ENCODE results near the gene PRG2. TPM values are rescaled to one million over a fixed set of nuclear protein-coding genes. Genes with fewer than 3 reads are reported as not detected.

Gene PRG2
- total RNA-seq, 1 donor from 2014 or later, result not detected

- intact Hi-C loops (cut with micrococcal nuclease), result no loop called here
- no peaks in the 10 kb centered on the region for H3K27me3 Mint-ChIP-seq (ENCODE audit: low read depth)
- peaks cover 29% of the 10 kb centered on the region for H3K36me3 Mint-ChIP-seq (ENCODE audit: low read depth)
- H3K4me1 Mint-ChIP-seq (ENCODE audit: low read depth), result peaks cover 24% of the 10 kb centered on the region
- DNase-seq (ENCODE audit: low spot score), result no peak
- H3K27ac Mint-ChIP-seq, result no peak overlapping the region
- H3K9me3 Mint-ChIP-seq, result no peaks in the 10 kb centered on the region
- H3K4me3 Mint-ChIP-seq (ENCODE audit: low read depth), result no peak overlapping the region
Measured at GRCh38 chr11:57402188-57403002, 11.9 kb upstream of the PRG2 start.

- no peaks in the 10 kb centered on the region for H3K9me3 Mint-ChIP-seq
- no peak for DNase-seq (ENCODE audit: low spot score)
- H3K4me3 Mint-ChIP-seq (ENCODE audit: low read depth), result no peak overlapping the region
- H3K4me1 Mint-ChIP-seq (ENCODE audit: low read depth), result peaks cover 2% of the 10 kb centered on the region
- peaks cover 6% of the 10 kb centered on the region for H3K36me3 Mint-ChIP-seq (ENCODE audit: low read depth)
- intact Hi-C loops (cut with micrococcal nuclease), result no loop called here
- H3K27ac Mint-ChIP-seq, result no peak overlapping the region
- H3K27me3 Mint-ChIP-seq (ENCODE audit: low read depth), result no peaks in the 10 kb centered on the region
Measured at GRCh38 chr11:57399972-57400578, 9.6 kb upstream of the PRG2 start.

GRCh38 chr11:57399221-57399620, 8.8 kb upstream of the PRG2 start:
- Mint-ChIP-seq H3K27me3 (ENCODE audit: low read depth) (no peaks in the 10 kb centered on the region), H3K9me3 (no peaks in the 10 kb centered on the region), H3K36me3 (ENCODE audit: low read depth) (peaks cover 3% of the 10 kb centered on the region), H3K27ac (no peak overlapping the region), H3K4me3 (ENCODE audit: low read depth) (no peak overlapping the region), H3K4me1 (ENCODE audit: low read depth) (peaks cover 1% of the 10 kb centered on the region)
- intact Hi-C loops (cut with micrococcal nuclease), result no loop called here
- no peak for DNase-seq (ENCODE audit: low spot score)

- no peaks in the 10 kb centered on the region for H3K4me1 Mint-ChIP-seq (ENCODE audit: low read depth)
- H3K36me3 Mint-ChIP-seq (ENCODE audit: low read depth), result no peaks in the 10 kb centered on the region
- intact Hi-C loops (cut with micrococcal nuclease), result no loop called here
- H3K9me3 Mint-ChIP-seq, result no peaks in the 10 kb centered on the region
- H3K27me3 Mint-ChIP-seq (ENCODE audit: low read depth), result no peaks in the 10 kb centered on the region
- H3K27ac Mint-ChIP-seq, result no peak overlapping the region
- DNase-seq (ENCODE audit: low spot score), result no peak
- H3K4me3 Mint-ChIP-seq (ENCODE audit: low read depth), result no peak overlapping the region
Measured at GRCh38 chr11:57397394-57397990, 7.0 kb upstream of the PRG2 start.

- H3K9me3 Mint-ChIP-seq, result no peaks in the 10 kb centered on the region
- no peaks in the 10 kb centered on the region for H3K27me3 Mint-ChIP-seq (ENCODE audit: low read depth)
- no peak overlapping the region for H3K4me3 Mint-ChIP-seq (ENCODE audit: low read depth)
- DNase-seq (ENCODE audit: low spot score), result no peak
- H3K4me1 Mint-ChIP-seq (ENCODE audit: low read depth), result no peaks in the 10 kb centered on the region
- intact Hi-C loops (cut with micrococcal nuclease), result no loop called here
- H3K27ac Mint-ChIP-seq, result no peak overlapping the region
- H3K36me3 Mint-ChIP-seq (ENCODE audit: low read depth), result no peaks in the 10 kb centered on the region
Measured at GRCh38 chr11:57396744-57397143, 6.3 kb upstream of the PRG2 start.

GRCh38 chr11:57395905-57396623, 5.6 kb upstream of the PRG2 start:
- H3K4me3 Mint-ChIP-seq (ENCODE audit: low read depth), result no peak overlapping the region
- no peaks in the 10 kb centered on the region for H3K36me3 Mint-ChIP-seq (ENCODE audit: low read depth)
- no peak for DNase-seq (ENCODE audit: low spot score)
- H3K9me3 Mint-ChIP-seq, result no peaks in the 10 kb centered on the region
- H3K4me1 Mint-ChIP-seq (ENCODE audit: low read depth), result no peaks in the 10 kb centered on the region
- H3K27ac Mint-ChIP-seq, result no peak overlapping the region
- intact Hi-C loops (cut with micrococcal nuclease), result no loop called here
- H3K27me3 Mint-ChIP-seq (ENCODE audit: low read depth), result no peaks in the 10 kb centered on the region

- no peaks in the 10 kb centered on the region for H3K4me1 Mint-ChIP-seq (ENCODE audit: low read depth)
- no peak overlapping the region for H3K27ac Mint-ChIP-seq
- intact Hi-C loops (cut with micrococcal nuclease), result no loop called here
- H3K27me3 Mint-ChIP-seq (ENCODE audit: low read depth), result no peaks in the 10 kb centered on the region
- DNase-seq (ENCODE audit: low spot score), result no peak
- H3K4me3 Mint-ChIP-seq (ENCODE audit: low read depth), result no peak overlapping the region
- H3K9me3 Mint-ChIP-seq, result no peaks in the 10 kb centered on the region
- no peaks in the 10 kb centered on the region for H3K36me3 Mint-ChIP-seq (ENCODE audit: low read depth)
Measured at GRCh38 chr11:57394203-57394965, 3.9 kb upstream of the PRG2 start.

GRCh38 chr11:57392763-57393105, 2.3 kb upstream of the PRG2 start:
- DNase-seq (ENCODE audit: low spot score), result no peak
- Mint-ChIP-seq H3K27me3 (ENCODE audit: low read depth) (no peaks in the 10 kb centered on the region), H3K4me1 (ENCODE audit: low read depth) (no peaks in the 10 kb centered on the region), H3K27ac (no peak overlapping the region), H3K4me3 (ENCODE audit: low read depth) (no peak overlapping the region), H3K36me3 (ENCODE audit: low read depth) (no peaks in the 10 kb centered on the region), H3K9me3 (no peaks in the 10 kb centered on the region)
- intact Hi-C loops (cut with micrococcal nuclease), result no loop called here

- intact Hi-C loops (cut with micrococcal nuclease), result no loop called here
- no peak overlapping the region for H3K4me3 Mint-ChIP-seq (ENCODE audit: low read depth)
- H3K9me3 Mint-ChIP-seq, result no peaks in the 10 kb centered on the region
- no peak overlapping the region for H3K27ac Mint-ChIP-seq
- H3K4me1 Mint-ChIP-seq (ENCODE audit: low read depth), result no peaks in the 10 kb centered on the region
- no peak for DNase-seq (ENCODE audit: low spot score)
- H3K27me3 Mint-ChIP-seq (ENCODE audit: low read depth), result no peaks in the 10 kb centered on the region
- no peaks in the 10 kb centered on the region for H3K36me3 Mint-ChIP-seq (ENCODE audit: low read depth)
Measured at GRCh38 chr11:57392066-57392762, 1.8 kb upstream of the PRG2 start.

- intact Hi-C loops (cut with micrococcal nuclease), result no loop called here
- DNase-seq (ENCODE audit: low spot score), result no peak
- H3K27me3 Mint-ChIP-seq (ENCODE audit: low read depth), result no peaks in the 10 kb centered on the region
- no peaks in the 10 kb centered on the region for H3K4me1 Mint-ChIP-seq (ENCODE audit: low read depth)
- no peak overlapping the region for H3K4me3 Mint-ChIP-seq (ENCODE audit: low read depth)
- H3K9me3 Mint-ChIP-seq, result no peaks in the 10 kb centered on the region
- no peaks in the 10 kb centered on the region for H3K36me3 Mint-ChIP-seq (ENCODE audit: low read depth)
- no peak overlapping the region for H3K27ac Mint-ChIP-seq
Measured at GRCh38 chr11:57391539-57391938, 1.1 kb upstream of the PRG2 start.

- Mint-ChIP-seq H3K4me3 (ENCODE audit: low read depth) (no peak overlapping the region), H3K36me3 (ENCODE audit: low read depth) (no peaks in the 10 kb centered on the region), H3K4me1 (ENCODE audit: low read depth) (no peaks in the 10 kb centered on the region), H3K27ac (no peak overlapping the region), H3K27me3 (ENCODE audit: low read depth) (no peaks in the 10 kb centered on the region), H3K9me3 (no peaks in the 10 kb centered on the region)
- intact Hi-C loops (cut with micrococcal nuclease), result no loop called here
- DNase-seq (ENCODE audit: low spot score), result no peak
Measured at GRCh38 chr11:57391111-57391510, 661 bp upstream of the PRG2 start.
